Kidney epithelial cell (primary cell): ENCODE measurements around the gene CHRDL1. TPM values are rescaled to one million over a fixed set of nuclear protein-coding genes. Genes with fewer than 3 reads are reported as not detected.

Source experiments
- DNase-seq: peaks from one replicate; pipeline ENCODE4 v3.0.0-alpha.2; 2010; ENCODE audit warnings: low read depth
- H3K27me3 ChIP-seq: 2 replicates; pipeline ENCODE4 v1.6.0; 2011; ENCODE audit warnings: low read length; ENCODE audit not compliant: control insufficient read depth, insufficient read depth
- H3K36me3 ChIP-seq: 2 replicates; pipeline ENCODE4 v1.5.1; 2011; ENCODE audit warnings: low read length; ENCODE audit not compliant: control insufficient read depth, insufficient read depth
- H3K4me3 ChIP-seq: 2 replicates; pipeline ENCODE4 v1.5.1; 2011; ENCODE audit warnings: low read depth, mild to moderate bottlenecking, control low read depth, low read length
- CTCF ChIP-seq: IDR thresholded peaks from 2 replicates; pipeline ENCODE4 v1.5.1; 2011; ENCODE audit warnings: mild to moderate bottlenecking, moderate library complexity, low read length, control low read depth, inconsistent platforms; ENCODE audit not compliant: insufficient read depth, poor library complexity, severe bottlenecking
- total RNA-seq: library from RNA; depleted of rRNA; stranded (reverse); fragments of >200 nt; gene quantifications from 2 replicates; pipeline ENCODE4 v1.2.3, GENCODE V29; 2015

CHRDL1 gene
- total RNA-seq, 1 donor from 2014 or later: 7.5 TPM

GRCh38 chrX:110806145-110806544 is 10.5 kb upstream of the CHRDL1 start:
- H3K4me3 ChIP-seq: no peak overlapping the region
- DNase-seq: no peak
- no peaks in the 10 kb centered on the region for H3K36me3 ChIP-seq
- no peak for TF ChIP-seq CTCF
- H3K27me3 ChIP-seq: no peaks in the 10 kb centered on the region

- Histone ChIP-seq H3K36me3 (no peaks in the 10 kb centered on the region), H3K27me3 (no peaks in the 10 kb centered on the region), H3K4me3 (no peak overlapping the region)
- no peak for DNase-seq
- TF ChIP-seq CTCF: no peak
Measured at GRCh38 chrX:110805303-110805702, 9.7 kb upstream of the CHRDL1 start.

GRCh38 chrX:110804446-110804845 is 8.8 kb upstream of the CHRDL1 start:
- H3K27me3 ChIP-seq: no peaks in the 10 kb centered on the region
- DNase-seq: no peak
- H3K36me3 ChIP-seq: no peaks in the 10 kb centered on the region
- no peak overlapping the region for H3K4me3 ChIP-seq
- no peak for TF ChIP-seq CTCF

- no peak for TF ChIP-seq CTCF
- Histone ChIP-seq H3K27me3 (no peaks in the 10 kb centered on the region), H3K4me3 (no peak overlapping the region), H3K36me3 (no peaks in the 10 kb centered on the region)
- no peak for DNase-seq
Measured at GRCh38 chrX:110803506-110803905, 7.9 kb upstream of the CHRDL1 start.

GRCh38 chrX:110796407-110796697 is 735 bp upstream of the CHRDL1 start:
- H3K27me3 ChIP-seq: peaks cover 13% of the 10 kb centered on the region
- DNase-seq: no peak
- TF ChIP-seq CTCF: no peak
- no peaks in the 10 kb centered on the region for H3K36me3 ChIP-seq
- peak overlapping the region; percentile 44 for H3K4me3 ChIP-seq

GRCh38 chrX:110794601-110795000 is 1.0 kb downstream of the CHRDL1 start:
- no peak for DNase-seq
- Histone ChIP-seq H3K27me3 (peaks cover 13% of the 10 kb centered on the region), H3K4me3 (no peak overlapping the region), H3K36me3 (no peaks in the 10 kb centered on the region)
- no peak for TF ChIP-seq CTCF
